Measurements from ENCODE around the gene LAPTM5. TPM values are rescaled to one million over a fixed set of nuclear protein-coding genes. Genes with fewer than 3 reads are reported as not detected.

The LAPTM5 gene
- total and polyA plus RNA-seq, 10 of the 15 experiments (the other 5 are each of a cell fraction or from before 2014, with no cell fraction given), result 24.1 to 1,034 (median 687) TPM

GRCh38 chr1:30760596-30761324, 3.2 kb upstream of the LAPTM5 start:
- peak overlapping the region; percentile 75 for H3K4me2 ChIP-seq (ENCODE audit: control insufficient read depth, insufficient read depth)
- RAD21 ChIA-PET (ENCODE audit: unreplicated experiment), result interaction anchor here (0.9 to 17.1 kb wide), 8 partner anchors 9 to 40 kb away, joined by 3 to 462 read pairs (median 6); no protein-coding TSS in a partner anchor
- POLR2A ChIA-PET, result interaction anchor here (0.6 to 20.6 kb wide), 6 partner anchors 12 to 42 kb away, joined by 3 to 741 read pairs (median 25); no protein-coding TSS in a partner anchor
- TF ChIP-seq NR2C2 (IDR thresholded peaks at IDR 0.05; ENCODE audit: borderline replicate concordance, control insufficient read depth, insufficient read length, low read depth), result no peak
- TF ChIP-seq SMC3 (IDR thresholded peaks at IDR 0.05; ENCODE audit: borderline replicate concordance, low read length), result no peak
- peak; percentile 71; the same call in 1 of the 2 replicates for TF ChIP-seq EED (IDR thresholded peaks at IDR 0.05; ENCODE audit: low read depth)
- peak; percentile 73 for TF ChIP-seq TCF12 (IDR thresholded peaks at IDR 0.05; ENCODE audit: low read depth, low read length)
- no peak for TF ChIP-seq SREBF1 (IDR thresholded peaks at IDR 0.05; ENCODE audit: low read length)
- TF ChIP-seq ETV6 (conservative IDR thresholded peaks at IDR 0.05 in 1 of 2, IDR thresholded peaks at IDR 0.05 in 1 of 2; ENCODE audit: borderline replicate concordance in 1 of 2, low read depth in 1 of 2), result 0 out of 4 replicates have a peak, but pooled peaks of 1 of the 2 experiments have one; percentile 25
- peak; percentile 22; the same call in 1 of the 2 replicates for TF ChIP-seq SPI1 (IDR thresholded peaks at IDR 0.05; ENCODE audit: borderline replicate concordance, insufficient read depth, low read depth, low read length)
- peak in 1 of 2 experiments; percentile 7; a peak in 1 of 4 replicates for TF ChIP-seq IKZF2 (IDR thresholded peaks at IDR 0.05)
- TF ChIP-seq CEBPZ (IDR thresholded peaks at IDR 0.05; ENCODE audit: low read depth, low read length), result no peak
- TF ChIP-seq HDGF (IDR thresholded peaks at IDR 0.05), result peak; percentile 59; the same call in 1 of the 2 replicates
- no peak for TF ChIP-seq RCOR1 (conservative IDR thresholded peaks at IDR 0.05; ENCODE audit: low read depth, low read length)
- TF ChIP-seq ZNF687 (IDR thresholded peaks at IDR 0.05), result peak; percentile 12; the same call in 1 of the 2 replicates
- TF ChIP-seq TCF3 (IDR thresholded peaks at IDR 0.05; ENCODE audit: borderline replicate concordance, insufficient read depth, low read depth, low read length), result peak; percentile 68; the same call in 1 of the 2 replicates
- TF ChIP-seq POLR2A (IDR thresholded peaks at IDR 0.05; ENCODE audit: low read depth, low read length), result peak; percentile 51
- TF ChIP-seq MAX (IDR thresholded peaks at IDR 0.05; ENCODE audit: low read depth, low read length), result 0 out of 2 replicates have a peak, but pooled peaks have one; percentile 19

More at GRCh38 chr1:30760596-30761324, 3.2 kb upstream of the LAPTM5 start:
- H4K20me1 ChIP-seq (ENCODE audit: control insufficient read depth, insufficient read depth), result no peaks in the 10 kb centered on the region
- H3K4me1 ChIP-seq (ENCODE audit: control insufficient read depth, insufficient read depth, low read length), result peaks cover 79% of the 10 kb centered on the region
- H3K9ac ChIP-seq (ENCODE audit: control insufficient read depth, insufficient read depth, low read length), result peak overlapping the region; percentile 49
- ATAC-seq (no peak), DNase-seq (ENCODE audit: low read depth, low spot score) (no peak), FAIRE-seq (peak; percentile 31)
- BruUV-seq (replicated peaks), result no TSS peak
- peak overlapping the region; percentile 87 for H3K27ac ChIP-seq (ENCODE audit: control insufficient read depth, insufficient read depth)
- H3K4me3 ChIP-seq, result peak overlapping the region; percentile 49
- no peaks in the 10 kb centered on the region; a peak in 1 of 4 replicates for H3K36me3 ChIP-seq (ENCODE audit: control insufficient read depth in 2 of 2, insufficient read depth in 2 of 2, low read length in 1 of 2)
- intact Hi-C loops (cut with micrococcal nuclease; ENCODE audit: unreplicated experiment), result no loop called here
- peak overlapping the region; percentile 51 for H2AFZ ChIP-seq (ENCODE audit: control insufficient read depth, low read depth, low read length)
- 29% methylated on average over 18 of the region's 18 CpGs for WGBS (ENCODE audit: insufficient coverage, insufficient replicate concordance, low lambda C conversion rate, missing lambda C conversion rate)
- H3K9me3 ChIP-seq (replicated peaks; ENCODE audit: control insufficient read depth, insufficient read depth, low read length), result no peaks in the 10 kb centered on the region
- H3K27me3 ChIP-seq (replicated peaks in 1 of 2; ENCODE audit: control insufficient read depth in 2 of 2, insufficient read depth in 2 of 2, low read length in 1 of 2), result no peaks in the 10 kb centered on the region
- SMC1A ChIA-PET (ENCODE audit: uncharacterized antibody, unreplicated experiment), result interaction anchor here (1.3 to 24.8 kb wide), 4 partner anchors 11 to 32 kb away, joined by 3 to 556 read pairs (median 344); partner anchors contain the start of gene MATN1
- in situ Hi-C loops (cut with MboI), result no loop called here
- H3K79me2 ChIP-seq (ENCODE audit: control insufficient read depth, insufficient read depth, low read length), result peaks cover 72% of the 10 kb centered on the region
- CTCF ChIA-PET, result interaction anchor here (0.9 to 7.0 kb wide), 11 partner anchors 8 to 168 kb away, joined by 3 to 72 read pairs (median 4); no protein-coding TSS in a partner anchor

Measured in GM12878 (cell line).